Hepatocyte (in vitro differentiated cells): Measurements from ENCODE around the gene RUBCN. TPM values are rescaled to one million over a fixed set of nuclear protein-coding genes. Genes with fewer than 3 reads are reported as not detected.

ENCODE experiments used
- DNase-seq: peaks from one replicate; pipeline ENCODE4 v3.0.0-alpha.2; 2016; ENCODE audit warnings: low spot score
- H2AFZ ChIP-seq: fragments of 200-600 bp; sonication (generic); 2 replicates; pipeline ENCODE4 v1.6.0; 2016; ENCODE audit warnings: antibody characterized with exemption, mild to moderate bottlenecking
- H3K27ac ChIP-seq: fragments of 200-600 bp; sonication (generic); 2 replicates; pipeline ENCODE4 v1.5.1; 2016; ENCODE audit warnings: mild to moderate bottlenecking
- H3K27me3 ChIP-seq: fragments of 200-600 bp; sonication (generic); 2 replicates; pipeline ENCODE4 v1.6.1; 2016
- H3K36me3 ChIP-seq: fragments of 200-600 bp; sonication (generic); replicated peaks from 2 replicates; pipeline ENCODE4 v1.5.1; 2016; ENCODE audit warnings: low read depth; ENCODE audit not compliant: insufficient read depth
- H3K4me1 ChIP-seq: fragments of 200-600 bp; sonication (generic); 2 replicates; pipeline ENCODE4 v1.5.1; 2016; ENCODE audit warnings: mild to moderate bottlenecking, moderate library complexity; ENCODE audit not compliant: insufficient read depth
- H3K4me2 ChIP-seq: fragments of 200-600 bp; sonication (generic); 2 replicates; pipeline ENCODE4 v1.6.0; 2016
- H3K4me3 ChIP-seq: fragments of 200-600 bp; sonication (generic); 2 replicates; pipeline ENCODE4 v1.5.1; 2016; ENCODE audit warnings: mild to moderate bottlenecking
- H3K79me2 ChIP-seq: fragments of 200-600 bp; sonication (generic); 2 replicates; pipeline ENCODE4 v1.6.0; 2017; ENCODE audit warnings: mild to moderate bottlenecking
- H3K9me2 ChIP-seq: fragments of 200-600 bp; sonication (generic); replicated peaks from 2 replicates; pipeline ENCODE4 v1.6.0; 2017; ENCODE audit warnings: mild to moderate bottlenecking; ENCODE audit not compliant: insufficient read depth
- H3K9me3 ChIP-seq: fragments of 200-600 bp; sonication (generic); 2 replicates; pipeline ENCODE4 v1.5.1; 2016; ENCODE audit warnings: low read depth, mild to moderate bottlenecking
- H4K20me1 ChIP-seq: fragments of 200-600 bp; sonication (generic); 2 replicates; pipeline ENCODE4 v1.6.0; 2016; ENCODE audit warnings: mild to moderate bottlenecking; ENCODE audit not compliant: insufficient read depth, poor library complexity, severe bottlenecking
- EZH2 ChIP-seq: fragments of 200-600 bp; sonication (generic); IDR thresholded peaks from 2 replicates; pipeline ENCODE4 v1.6.1; 2016; ENCODE audit warnings: antibody characterized with exemption, mild to moderate bottlenecking, borderline replicate concordance
- EZH2phosphoT487 ChIP-seq: fragments of 200-600 bp; sonication (generic); IDR thresholded peaks from one replicate; pipeline ENCODE4 v1.6.1; 2018; ENCODE audit warnings: antibody characterized with exemption, mild to moderate bottlenecking, low read depth, moderate library complexity; ENCODE audit not compliant: unreplicated experiment, severe bottlenecking
- WGBS: methylation state at CpG from one replicate; pipeline ENCODE4 v1.1.6; 2016; ENCODE audit warnings: low lambda C conversion rate; ENCODE audit errors: missing lambda C conversion rate; 5-methylcytosine and 5-hydroxymethylcytosine counted together
- polyA plus RNA-seq: library from polyadenylated mRNA; unstranded; fragments of >200 nt; fragmentation: Nextera tagmentation; extraction: Ambion mirVana; gene quantifications from 2 replicates; pipeline ENCODE4 v1.2.1, GENCODE V29; 2016
- total RNA-seq: library from RNA; depleted of rRNA; stranded (reverse); fragments of >200 nt; gene quantifications from 2 replicates; pipeline ENCODE4 v1.2.3, GENCODE V29; 2014
- TF ChIP-seq, protein P1 (sequence below): fragments of 200-600 bp; sonication (generic); IDR thresholded peaks from 2 replicates; pipeline ENCODE4 v1.5.1; 2016; ENCODE audit warnings: antibody characterized with exemption, mild to moderate bottlenecking; ENCODE audit not compliant: poor library complexity

Gene RUBCN
- total and polyA plus RNA-seq, 2 experiments from 2014 or later = 7.2 to 11.0 TPM

DNA sequence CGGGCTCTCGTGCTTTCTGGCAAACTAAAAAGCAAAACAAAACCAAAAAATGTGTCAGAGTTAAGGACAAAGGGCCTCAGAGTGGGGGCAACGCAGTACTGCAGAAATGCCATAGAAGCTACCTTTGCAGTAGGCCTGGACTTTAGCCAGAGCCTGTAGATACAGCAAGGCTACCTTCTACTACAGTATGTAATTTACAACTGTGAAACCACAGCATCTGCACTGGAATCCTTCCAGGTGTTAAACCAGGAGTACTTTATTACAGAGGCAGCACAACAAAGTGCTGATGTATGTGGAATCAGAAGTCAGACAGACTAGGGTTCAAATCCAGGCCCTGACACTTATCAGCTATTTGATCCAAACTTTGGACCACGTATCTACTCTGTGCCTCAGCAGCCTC is 34.9 kb downstream of the RUBCN start:
- TF ChIP-seq EZH2phosphoT487 (no peak), EZH2 (no peak)
- TF ChIP-seq, protein P1, sequence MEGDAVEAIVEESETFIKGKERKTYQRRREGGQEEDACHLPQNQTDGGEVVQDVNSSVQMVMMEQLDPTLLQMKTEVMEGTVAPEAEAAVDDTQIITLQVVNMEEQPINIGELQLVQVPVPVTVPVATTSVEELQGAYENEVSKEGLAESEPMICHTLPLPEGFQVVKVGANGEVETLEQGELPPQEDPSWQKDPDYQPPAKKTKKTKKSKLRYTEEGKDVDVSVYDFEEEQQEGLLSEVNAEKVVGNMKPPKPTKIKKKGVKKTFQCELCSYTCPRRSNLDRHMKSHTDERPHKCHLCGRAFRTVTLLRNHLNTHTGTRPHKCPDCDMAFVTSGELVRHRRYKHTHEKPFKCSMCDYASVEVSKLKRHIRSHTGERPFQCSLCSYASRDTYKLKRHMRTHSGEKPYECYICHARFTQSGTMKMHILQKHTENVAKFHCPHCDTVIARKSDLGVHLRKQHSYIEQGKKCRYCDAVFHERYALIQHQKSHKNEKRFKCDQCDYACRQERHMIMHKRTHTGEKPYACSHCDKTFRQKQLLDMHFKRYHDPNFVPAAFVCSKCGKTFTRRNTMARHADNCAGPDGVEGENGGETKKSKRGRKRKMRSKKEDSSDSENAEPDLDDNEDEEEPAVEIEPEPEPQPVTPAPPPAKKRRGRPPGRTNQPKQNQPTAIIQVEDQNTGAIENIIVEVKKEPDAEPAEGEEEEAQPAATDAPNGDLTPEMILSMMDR = no peak
- no peak overlapping the region for H3K27ac ChIP-seq

GRCh38 chr3:197700095-197700494 is 36.6 kb downstream of the RUBCN start:
- Histone ChIP-seq H3K27ac (peak overlapping the region; percentile 64), H3K27me3 (no peaks in the 10 kb centered on the region), H3K9me2 (no peaks in the 10 kb centered on the region), H3K4me2 (no peak overlapping the region), H3K36me3 (no peaks in the 10 kb centered on the region), H3K4me1 (no peaks in the 10 kb centered on the region), H3K9me3 (no peaks in the 10 kb centered on the region), H3K79me2 (no peaks in the 10 kb centered on the region), H3K4me3 (no peak overlapping the region), H4K20me1 (no peaks in the 10 kb centered on the region), H2AFZ (no peak overlapping the region)
- TF ChIP-seq, protein P1 = no peak
- TF ChIP-seq EZH2phosphoT487 (no peak), EZH2 (no peak)
- 70% methylated on average over 9 of the region's 9 CpGs for WGBS
- no peak for DNase-seq

More for the DNA sequence above, 34.9 kb downstream of the RUBCN start:
- H4K20me1 ChIP-seq = no peaks in the 10 kb centered on the region
- no peaks in the 10 kb centered on the region for H3K79me2 ChIP-seq
- no peaks in the 10 kb centered on the region for H3K9me2 ChIP-seq
- no peak overlapping the region for H2AFZ ChIP-seq
- no peak overlapping the region for H3K4me2 ChIP-seq
- no peaks in the 10 kb centered on the region for H3K36me3 ChIP-seq
- H3K9me3 ChIP-seq = no peaks in the 10 kb centered on the region
- no peaks in the 10 kb centered on the region for H3K4me1 ChIP-seq
- no peak overlapping the region for H3K4me3 ChIP-seq
- 91% methylated on average over 4 of the region's 4 CpGs for WGBS
- peak; percentile 34 for DNase-seq
- H3K27me3 ChIP-seq = no peaks in the 10 kb centered on the region

DNA sequence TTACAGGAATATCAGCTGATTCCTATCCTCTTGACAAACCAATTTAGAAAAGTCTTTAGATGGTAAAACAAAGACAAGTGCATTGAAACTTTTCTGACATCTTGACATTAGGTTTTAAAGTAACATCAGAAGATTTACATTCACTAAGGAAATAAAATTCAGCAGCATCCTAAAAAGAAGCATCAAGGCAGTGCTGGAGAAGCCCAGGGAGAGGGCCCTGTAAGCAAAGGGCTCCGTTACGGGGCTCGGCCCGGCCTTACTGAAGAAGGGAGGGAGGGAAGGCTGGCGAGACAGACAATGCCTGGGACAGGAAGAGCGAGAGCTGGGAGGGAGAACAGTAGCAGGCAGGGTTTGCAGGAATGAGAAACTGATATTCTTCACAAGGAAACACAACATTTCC is 39.3 kb downstream of the RUBCN start:
- Histone ChIP-seq H3K4me2 (no peak overlapping the region), H3K79me2 (no peaks in the 10 kb centered on the region), H3K27me3 (no peaks in the 10 kb centered on the region), H2AFZ (no peak overlapping the region), H3K27ac (no peak overlapping the region), H4K20me1 (no peaks in the 10 kb centered on the region), H3K9me3 (no peaks in the 10 kb centered on the region), H3K4me1 (no peaks in the 10 kb centered on the region), H3K36me3 (no peaks in the 10 kb centered on the region), H3K9me2 (no peaks in the 10 kb centered on the region), H3K4me3 (no peak overlapping the region)
- TF ChIP-seq EZH2 (no peak), EZH2phosphoT487 (no peak)
- TF ChIP-seq, protein P1 = no peak
- no peak for DNase-seq
- 95% methylated on average over 6 of the region's 6 CpGs for WGBS

GRCh38 chr3:197694251-197694650 is 42.5 kb downstream of the RUBCN start:
- no peaks in the 10 kb centered on the region for H3K9me3 ChIP-seq
- H3K27me3 ChIP-seq = no peaks in the 10 kb centered on the region
- no peaks in the 10 kb centered on the region for H3K79me2 ChIP-seq
- TF ChIP-seq EZH2phosphoT487 (no peak), EZH2 (no peak)
- TF ChIP-seq, protein P1 = no peak
- no peaks in the 10 kb centered on the region for H4K20me1 ChIP-seq
- no peak overlapping the region for H2AFZ ChIP-seq
- H3K4me3 ChIP-seq = no peak overlapping the region
- no peak for DNase-seq
- no peaks in the 10 kb centered on the region for H3K9me2 ChIP-seq
- no peaks in the 10 kb centered on the region for H3K36me3 ChIP-seq
- H3K4me1 ChIP-seq = no peaks in the 10 kb centered on the region
- no peak overlapping the region for H3K4me2 ChIP-seq
- WGBS = 95% methylated on average over 7 of the region's 7 CpGs
- H3K27ac ChIP-seq = no peak overlapping the region
